AG10803 (cell line): ENCODE measurements around the gene S100P.

Experiments
- DNase-seq: peaks from one replicate; pipeline ENCODE4 v3.0.0; 2010; ENCODE audit warnings: low read depth
- H3K4me3 ChIP-seq: 2 replicates; pipeline ENCODE4 v1.5.1; 2011; ENCODE audit warnings: mild to moderate bottlenecking, low read length, control low read depth
- CTCF ChIP-seq: conservative IDR thresholded peaks from 2 replicates; pipeline ENCODE4 v1.5.1; 2011; ENCODE audit warnings: mild to moderate bottlenecking, low read length, control low read depth, inconsistent platforms

Gene S100P

GRCh38 chr4:6742989-6743388 lies 49.3 kb downstream of the S100P start:
- no peak for DNase-seq
- no peak for TF ChIP-seq CTCF
- H3K4me3 ChIP-seq = no peak overlapping the region
